ENCODE measurements around the gene KIF20B.
A peak's percentile ranks its signal among the peaks of the same experiment; 100 is the strongest.

The KIF20B gene

GRCh38 chr10:89695307-89695706, 6.1 kb upstream of the KIF20B start:
- H3F3A ChIP-seq (ENCODE audit: insufficient read depth) = no peaks in the 10 kb centered on the region
- no peak overlapping the region for H2AFZ ChIP-seq (ENCODE audit: low read depth, low read length, severe bottlenecking)
- H3K27ac ChIP-seq (ENCODE audit: low read depth, low read length) = no peak overlapping the region
- H3K9me2 ChIP-seq (replicated peaks; ENCODE audit: insufficient read depth, low read length) = no peaks in the 10 kb centered on the region
- no peaks in the 10 kb centered on the region for H3K27me3 ChIP-seq (ENCODE audit: low read length)
- H3K9me3 ChIP-seq (ENCODE audit: insufficient read depth, low read length) = no peaks in the 10 kb centered on the region
- H3K79me2 ChIP-seq (ENCODE audit: insufficient read depth, low read length) = no peaks in the 10 kb centered on the region
- no peaks in the 10 kb centered on the region for H3K36me3 ChIP-seq (ENCODE audit: low read length)
- H3K9ac ChIP-seq (ENCODE audit: low read length) = no peak overlapping the region
- H3K4me3 ChIP-seq (ENCODE audit: insufficient read depth, low read length, poor library complexity, severe bottlenecking) = no peak overlapping the region
- H3K4me2 ChIP-seq (ENCODE audit: low read depth, low read length, poor library complexity, severe bottlenecking) = no peak overlapping the region
- H4K20me1 ChIP-seq (ENCODE audit: low read depth, low read length) = no peaks in the 10 kb centered on the region
- TF ChIP-seq CTCF (IDR thresholded peaks at IDR 0.05; ENCODE audit: insufficient read depth, low read length, poor library complexity, severe bottlenecking) (no peak), EZH2phosphoT487 (conservative IDR thresholded peaks at IDR 0.05; ENCODE audit: low read length) (no peak)

DNA sequence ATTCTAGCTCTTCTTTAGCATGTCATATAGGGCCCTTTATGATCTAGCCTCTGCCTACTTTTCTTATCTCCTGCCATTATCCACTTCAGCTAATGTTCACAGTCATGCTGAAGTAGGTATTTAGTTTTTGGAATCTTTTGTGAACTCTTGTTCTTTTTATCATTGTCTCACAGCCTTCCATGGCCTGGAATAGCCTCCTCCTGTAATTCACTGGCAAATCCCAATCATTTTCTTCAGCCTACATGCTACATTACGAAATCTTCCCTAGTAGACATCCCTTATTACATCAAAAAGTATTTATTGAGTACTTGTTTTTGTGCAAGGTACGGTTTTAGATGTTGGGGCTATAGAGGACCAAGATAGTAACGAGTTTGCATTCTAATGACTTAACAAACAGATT, 3.4 kb upstream of the KIF20B start:
- H3K79me2 ChIP-seq (ENCODE audit: insufficient read depth, low read length) = peaks cover 15% of the 10 kb centered on the region
- no peaks in the 10 kb centered on the region for H3F3A ChIP-seq (ENCODE audit: insufficient read depth)
- no peaks in the 10 kb centered on the region for H3K27me3 ChIP-seq (ENCODE audit: low read length)
- no peaks in the 10 kb centered on the region for H3K36me3 ChIP-seq (ENCODE audit: low read length)
- no peaks in the 10 kb centered on the region for H3K9me3 ChIP-seq (ENCODE audit: insufficient read depth, low read length)
- peaks cover under 1% of the 10 kb centered on the region; the same call in 1 of the 2 replicates for H4K20me1 ChIP-seq (ENCODE audit: low read depth, low read length)
- no peak overlapping the region for H2AFZ ChIP-seq (ENCODE audit: low read depth, low read length, severe bottlenecking)
- H3K4me3 ChIP-seq (ENCODE audit: insufficient read depth, low read length, poor library complexity, severe bottlenecking) = no peak overlapping the region
- no peak overlapping the region for H3K9ac ChIP-seq (ENCODE audit: low read length)
- H3K27ac ChIP-seq (ENCODE audit: low read depth, low read length) = no peak overlapping the region
- no peak overlapping the region for H3K4me2 ChIP-seq (ENCODE audit: low read depth, low read length, poor library complexity, severe bottlenecking)
- no peaks in the 10 kb centered on the region for H3K9me2 ChIP-seq (replicated peaks; ENCODE audit: insufficient read depth, low read length)
- TF ChIP-seq CTCF (IDR thresholded peaks at IDR 0.05; ENCODE audit: insufficient read depth, low read length, poor library complexity, severe bottlenecking) (no peak), EZH2phosphoT487 (conservative IDR thresholded peaks at IDR 0.05; ENCODE audit: low read length) (no peak)

DNA sequence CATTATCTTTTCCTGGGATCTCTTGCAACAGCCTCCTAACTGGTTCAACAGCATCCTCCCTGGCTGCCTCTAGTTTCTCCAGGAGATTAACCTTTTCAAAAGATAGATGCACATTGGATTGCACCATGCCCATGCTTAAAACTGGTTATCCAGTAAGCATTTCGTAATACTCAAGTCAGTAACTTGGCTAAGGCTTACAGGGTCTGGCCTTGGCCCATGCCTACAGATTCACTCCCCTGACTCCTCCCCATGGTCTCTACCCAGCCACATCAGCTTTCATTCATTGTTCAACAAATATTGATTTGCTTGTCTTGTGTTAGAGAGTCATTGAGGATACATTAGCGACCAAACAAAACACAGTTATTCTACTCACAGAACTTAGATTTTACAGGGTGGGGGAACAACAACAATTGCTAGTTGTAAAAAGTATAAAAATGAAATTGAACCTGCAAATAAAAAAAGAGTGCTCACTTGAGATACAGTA, 1.8 kb upstream of the KIF20B start:
- Histone ChIP-seq H3K9me3 (ENCODE audit: insufficient read depth, low read length) (no peaks in the 10 kb centered on the region), H3K27me3 (ENCODE audit: low read length) (no peaks in the 10 kb centered on the region), H3K79me2 (ENCODE audit: insufficient read depth, low read length) (peaks cover 32% of the 10 kb centered on the region), H4K20me1 (ENCODE audit: low read depth, low read length) (peaks cover 3% of the 10 kb centered on the region; the same call in 1 of the 2 replicates), H3K9me2 (replicated peaks; ENCODE audit: insufficient read depth, low read length) (no peaks in the 10 kb centered on the region), H3K4me3 (ENCODE audit: insufficient read depth, low read length, poor library complexity, severe bottlenecking) (no peak overlapping the region), H3F3A (ENCODE audit: insufficient read depth) (0 out of 2 replicates have a peak, but pooled peaks cover 3% of the 10 kb centered on the region), H3K36me3 (ENCODE audit: low read length) (no peaks in the 10 kb centered on the region), H3K4me2 (ENCODE audit: low read depth, low read length, poor library complexity, severe bottlenecking) (peak overlapping the region; percentile 85), H3K9ac (ENCODE audit: low read length) (no peak overlapping the region), H3K27ac (ENCODE audit: low read depth, low read length) (no peak overlapping the region), H2AFZ (ENCODE audit: low read depth, low read length, severe bottlenecking) (no peak overlapping the region)
- no peak for TF ChIP-seq EZH2phosphoT487 (conservative IDR thresholded peaks at IDR 0.05; ENCODE audit: low read length)
- TF ChIP-seq CTCF (IDR thresholded peaks at IDR 0.05; ENCODE audit: insufficient read depth, low read length, poor library complexity, severe bottlenecking) = no peak
